22Rv1 (cell line): ENCODE measurements around the gene MINDY3.

Experiments used
- ZFX ChIP-seq: fragments of 450-650 bp; IDR thresholded peaks from 2 replicates; pipeline ENCODE4 v1.6.1; 2017; ENCODE audit warnings: antibody characterized with exemption, borderline replicate concordance
- TF ChIP-seq, protein P1 (sequence below): fragments of 450-650 bp; IDR thresholded peaks from 2 replicates; pipeline ENCODE4 v1.5.1; 2017; ENCODE audit warnings: mild to moderate bottlenecking

DNA sequence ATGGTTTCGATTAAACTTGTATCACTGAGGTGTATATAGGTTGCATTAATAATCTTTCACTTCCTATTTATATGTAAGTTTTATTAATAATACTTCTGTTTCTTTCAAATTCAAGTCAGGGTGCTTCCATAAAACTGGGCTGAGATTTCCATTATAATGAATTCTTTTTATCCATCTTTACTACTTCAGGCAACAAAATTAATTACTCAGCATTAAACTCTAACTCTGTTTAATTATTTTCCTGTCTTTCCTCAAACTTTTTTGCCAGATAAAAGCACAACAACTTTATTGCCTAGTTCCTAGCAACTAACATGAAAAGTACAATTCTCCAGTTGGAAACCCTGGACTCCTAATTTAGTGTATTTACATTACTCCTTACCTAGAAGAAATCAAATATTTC, 3.0 kb upstream of the MINDY3 start:
- TF ChIP-seq, protein P1, sequence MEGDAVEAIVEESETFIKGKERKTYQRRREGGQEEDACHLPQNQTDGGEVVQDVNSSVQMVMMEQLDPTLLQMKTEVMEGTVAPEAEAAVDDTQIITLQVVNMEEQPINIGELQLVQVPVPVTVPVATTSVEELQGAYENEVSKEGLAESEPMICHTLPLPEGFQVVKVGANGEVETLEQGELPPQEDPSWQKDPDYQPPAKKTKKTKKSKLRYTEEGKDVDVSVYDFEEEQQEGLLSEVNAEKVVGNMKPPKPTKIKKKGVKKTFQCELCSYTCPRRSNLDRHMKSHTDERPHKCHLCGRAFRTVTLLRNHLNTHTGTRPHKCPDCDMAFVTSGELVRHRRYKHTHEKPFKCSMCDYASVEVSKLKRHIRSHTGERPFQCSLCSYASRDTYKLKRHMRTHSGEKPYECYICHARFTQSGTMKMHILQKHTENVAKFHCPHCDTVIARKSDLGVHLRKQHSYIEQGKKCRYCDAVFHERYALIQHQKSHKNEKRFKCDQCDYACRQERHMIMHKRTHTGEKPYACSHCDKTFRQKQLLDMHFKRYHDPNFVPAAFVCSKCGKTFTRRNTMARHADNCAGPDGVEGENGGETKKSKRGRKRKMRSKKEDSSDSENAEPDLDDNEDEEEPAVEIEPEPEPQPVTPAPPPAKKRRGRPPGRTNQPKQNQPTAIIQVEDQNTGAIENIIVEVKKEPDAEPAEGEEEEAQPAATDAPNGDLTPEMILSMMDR, result no peak
- TF ChIP-seq ZFX, result no peak
